GM12891 (cell line): ENCODE results near the gene ARGLU1.

Source experiments
- DNase-seq: peaks from one replicate; pipeline ENCODE4 v3.0.0; 2011; ENCODE audit warnings: low spot score; ENCODE audit not compliant: insufficient read length
- FAIRE-seq: peaks from 2 replicates; lab custom pipeline; 2011; peaks lifted over from hg19 to GRCh38; lab: Jason Lieb, UNC
- PAX5 ChIP-seq: IDR thresholded peaks from 2 replicates; pipeline ENCODE4 v1.6.1; 2011; ENCODE audit warnings: low read length, moderate library complexity, mild to moderate bottlenecking; ENCODE audit not compliant: insufficient read depth, severe bottlenecking
- POLR2A ChIP-seq: IDR thresholded peaks from 2 replicates; pipeline ENCODE4 v1.6.1; 2011; ENCODE audit warnings: low read depth, low read length, control low read depth
- POLR2AphosphoS5 ChIP-seq: IDR thresholded peaks from 2 replicates; pipeline ENCODE4 v1.6.1; 2011; ENCODE audit warnings: low read depth, low read length, control low read depth
- POU2F2 ChIP-seq: IDR thresholded peaks from 2 replicates; pipeline ENCODE4 v1.6.1; 2011; ENCODE audit warnings: low read depth, mild to moderate bottlenecking, control low read depth, low read length, moderate library complexity
- SPI1 ChIP-seq: IDR thresholded peaks from 2 replicates; pipeline ENCODE4 v1.6.1; 2011; ENCODE audit warnings: low read depth, low read length, control low read depth
- TAF1 ChIP-seq: IDR thresholded peaks from 2 replicates; pipeline ENCODE4 v1.6.1; 2011; ENCODE audit warnings: low read depth, low read length, control low read depth

Gene ARGLU1

DNA sequence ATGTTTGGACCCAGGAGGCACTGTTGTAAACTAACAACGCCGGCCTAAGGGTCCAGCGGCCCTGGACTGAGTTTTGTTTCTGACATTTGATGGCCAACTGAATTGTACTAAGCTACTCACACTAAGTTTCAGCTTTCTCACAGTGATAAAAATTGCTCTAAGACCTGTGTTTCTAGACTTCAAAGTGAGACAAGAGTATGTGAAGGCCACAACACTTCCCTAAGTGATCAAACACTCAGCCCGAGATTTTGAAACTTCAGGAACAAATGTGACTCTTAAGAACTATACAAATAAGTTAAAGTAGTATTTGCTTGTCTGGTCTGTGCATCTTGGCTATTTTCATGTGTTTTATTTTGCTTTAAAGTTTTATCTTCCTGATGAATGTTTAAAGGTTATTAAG is 62.6 kb downstream of the ARGLU1 start:
- no peak for FAIRE-seq
- TF ChIP-seq TAF1 (no peak), POLR2A (no peak), POU2F2 (no peak), SPI1 (no peak), PAX5 (no peak), POLR2AphosphoS5 (no peak)
- no peak for DNase-seq

DNA sequence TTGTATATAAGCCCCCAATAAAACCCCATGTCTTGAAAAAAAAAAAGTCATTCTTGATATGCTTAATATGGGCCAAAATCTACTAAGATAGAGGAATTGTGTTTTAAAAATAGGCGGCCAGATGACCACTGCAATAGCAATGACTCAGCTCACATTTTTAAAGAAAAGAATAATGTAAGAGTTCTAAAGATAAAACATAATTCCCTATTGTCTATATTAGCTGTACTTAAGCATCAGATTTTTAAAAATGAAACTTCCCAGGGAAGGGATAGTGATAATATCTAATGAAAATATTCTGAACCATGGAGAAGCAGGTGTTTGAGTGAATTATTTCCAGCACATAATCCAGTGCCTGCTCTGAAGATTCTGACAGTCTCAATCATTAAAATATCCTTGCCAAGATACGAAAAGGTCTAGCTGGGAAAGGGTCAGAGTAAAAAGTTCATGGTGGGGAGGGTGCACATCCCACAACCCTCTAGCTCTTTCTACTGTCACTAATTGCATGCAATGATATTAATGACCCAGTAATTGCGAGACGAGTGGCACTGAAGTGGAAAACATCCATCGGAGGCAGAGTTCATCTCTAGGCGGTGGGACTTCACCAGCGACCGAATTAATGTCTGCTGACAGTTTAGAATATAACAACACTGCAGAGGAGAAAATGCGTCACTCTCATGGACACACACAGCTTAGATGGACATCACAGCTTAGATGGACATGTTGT is 64.0 kb downstream of the ARGLU1 start:
- DNase-seq (no peak), FAIRE-seq (no peak)
- no peak for TF ChIP-seq TAF1
- no peak for TF ChIP-seq PAX5
- TF ChIP-seq POU2F2, result no peak
- no peak for TF ChIP-seq POLR2AphosphoS5
- TF ChIP-seq SPI1, result no peak
- TF ChIP-seq POLR2A, result no peak

DNA sequence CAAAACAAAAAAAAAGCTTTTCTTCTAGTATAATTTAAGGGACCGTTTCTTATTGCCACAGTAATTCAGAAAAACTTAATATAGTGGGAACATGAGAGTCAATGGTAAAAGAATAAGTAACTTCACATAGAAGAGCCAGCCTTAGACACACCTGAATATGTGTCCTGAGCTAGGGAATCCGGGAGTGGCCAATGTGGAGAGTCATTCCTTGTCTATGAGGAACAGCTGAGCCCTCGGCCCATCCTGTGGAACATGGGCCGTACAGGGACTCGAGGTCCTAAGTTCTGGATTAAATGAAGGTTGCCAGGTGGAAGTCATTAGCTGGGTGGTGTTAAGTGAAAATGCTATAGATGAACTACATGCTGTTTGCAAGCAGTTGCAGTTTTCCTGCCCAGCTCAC is 64.7 kb downstream of the ARGLU1 start:
- FAIRE-seq (no peak), DNase-seq (no peak)
- TF ChIP-seq POLR2A (no peak), PAX5 (no peak), SPI1 (no peak), POLR2AphosphoS5 (no peak), POU2F2 (no peak), TAF1 (no peak)

DNA sequence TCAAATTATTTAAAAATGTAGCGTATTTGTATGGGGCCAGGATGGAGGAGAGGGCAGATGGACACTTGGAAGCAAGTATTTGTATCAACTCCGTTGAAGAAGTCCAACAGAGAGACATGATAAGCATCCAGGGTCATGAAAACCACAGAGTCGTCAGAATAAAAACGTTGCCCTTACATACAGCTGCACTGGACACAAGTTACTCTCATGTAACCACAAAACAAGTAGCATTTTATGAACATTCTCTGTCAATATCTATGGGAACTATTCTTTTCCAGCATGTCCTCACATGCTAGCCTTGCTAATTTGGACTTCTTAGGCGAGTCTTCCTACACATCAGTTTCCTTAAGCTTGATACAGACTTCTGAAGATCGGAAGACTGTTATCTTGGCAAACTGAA is 67.5 kb downstream of the ARGLU1 start:
- DNase-seq (no peak), FAIRE-seq (no peak)
- TF ChIP-seq POLR2A (no peak), POLR2AphosphoS5 (no peak), PAX5 (no peak), SPI1 (no peak), POU2F2 (no peak), TAF1 (no peak)

DNA sequence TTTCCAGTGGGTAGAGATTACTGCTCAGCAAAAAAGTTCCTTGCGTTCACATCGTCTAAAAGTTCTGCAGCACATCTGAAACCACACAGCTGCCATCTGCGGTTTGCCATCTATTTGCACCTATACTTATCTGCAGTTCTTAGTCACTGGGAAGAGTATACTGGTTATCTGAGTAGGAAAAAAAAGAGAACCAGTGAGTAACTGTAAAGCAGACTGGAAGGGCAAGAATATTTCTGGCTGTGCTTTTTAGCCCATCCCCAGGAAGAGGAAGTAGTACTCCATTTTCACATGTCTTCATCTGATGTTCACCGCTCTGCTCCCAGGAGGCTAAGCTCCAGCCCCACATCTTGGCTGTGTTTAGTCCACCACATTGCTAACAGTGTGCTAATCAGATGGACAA is 68.0 kb downstream of the ARGLU1 start:
- no peak for DNase-seq
- no peak for TF ChIP-seq PAX5
- no peak for TF ChIP-seq POU2F2
- no peak for TF ChIP-seq POLR2A
- TF ChIP-seq TAF1, result no peak
- no peak for TF ChIP-seq POLR2AphosphoS5
- no peak for TF ChIP-seq SPI1
- peak; percentile 71 for FAIRE-seq

DNA sequence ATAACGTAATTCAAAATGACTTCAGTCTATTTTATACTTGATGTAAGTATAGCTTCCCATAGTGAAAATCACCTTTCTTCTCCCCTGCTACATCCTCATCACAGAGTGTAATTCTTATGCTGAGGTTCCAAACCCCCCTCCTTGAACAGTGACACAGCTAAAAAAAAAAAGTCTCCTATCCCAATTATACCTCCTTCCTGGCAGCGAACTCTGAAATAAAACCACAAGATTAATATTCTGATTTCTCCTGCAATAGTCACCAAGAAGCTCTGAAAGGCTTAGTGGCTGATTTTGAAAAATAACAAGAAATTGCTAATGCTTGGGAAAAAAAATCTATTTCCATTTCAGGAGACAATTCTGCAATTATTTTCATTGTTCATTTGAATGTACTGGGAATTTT is 68.8 kb downstream of the ARGLU1 start:
- no peak for FAIRE-seq
- TF ChIP-seq TAF1 (no peak), SPI1 (no peak), PAX5 (no peak), POLR2A (no peak)
- no peak for DNase-seq

DNA sequence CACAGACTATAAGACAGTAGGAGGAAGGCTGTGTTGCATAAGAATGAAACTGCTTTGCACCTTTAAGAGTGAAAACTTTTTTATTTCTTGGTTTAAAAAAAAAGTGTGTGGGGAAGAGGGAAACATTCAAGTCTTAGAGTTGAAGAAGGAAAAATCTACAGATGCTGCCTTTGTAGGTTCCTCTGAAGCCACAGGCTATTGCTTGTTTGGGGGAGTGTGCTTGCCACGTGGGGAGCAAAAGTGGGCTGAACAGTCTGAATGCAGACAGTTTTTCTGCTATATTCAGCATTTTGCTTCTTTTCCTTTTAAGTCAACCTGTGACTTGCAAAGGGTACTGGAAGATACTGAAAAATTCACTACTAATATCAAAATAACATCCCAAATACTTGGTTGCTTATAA is 69.4 kb downstream of the ARGLU1 start:
- TF ChIP-seq TAF1 (no peak), PAX5 (no peak), POLR2A (no peak), SPI1 (no peak), POLR2AphosphoS5 (no peak), POU2F2 (no peak)
- no peak for FAIRE-seq
- DNase-seq, result no peak

DNA sequence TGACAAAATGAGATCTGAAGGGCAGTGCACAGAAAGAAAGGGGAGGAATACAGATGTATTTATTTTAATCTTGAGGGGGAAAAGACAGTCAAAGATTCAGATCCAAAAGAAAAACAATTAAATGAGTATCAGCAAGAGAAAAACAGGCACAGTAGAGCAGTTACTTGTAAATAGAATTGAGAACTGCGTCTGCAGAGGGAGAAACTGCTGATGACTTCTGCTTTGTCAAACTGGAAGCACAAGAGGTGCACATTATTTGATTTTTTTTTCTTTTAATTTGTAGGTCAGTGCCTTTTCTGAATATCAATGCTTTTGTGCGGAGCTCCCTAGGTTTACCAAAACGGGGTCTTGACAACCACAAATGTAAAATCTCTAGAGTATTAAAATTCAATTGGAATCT is 69.8 kb downstream of the ARGLU1 start:
- no peak for TF ChIP-seq POU2F2
- TF ChIP-seq SPI1, result peak; percentile 24; the same call in 1 of the 2 replicates
- no peak for TF ChIP-seq TAF1
- FAIRE-seq (no peak), DNase-seq (no peak)

DNA sequence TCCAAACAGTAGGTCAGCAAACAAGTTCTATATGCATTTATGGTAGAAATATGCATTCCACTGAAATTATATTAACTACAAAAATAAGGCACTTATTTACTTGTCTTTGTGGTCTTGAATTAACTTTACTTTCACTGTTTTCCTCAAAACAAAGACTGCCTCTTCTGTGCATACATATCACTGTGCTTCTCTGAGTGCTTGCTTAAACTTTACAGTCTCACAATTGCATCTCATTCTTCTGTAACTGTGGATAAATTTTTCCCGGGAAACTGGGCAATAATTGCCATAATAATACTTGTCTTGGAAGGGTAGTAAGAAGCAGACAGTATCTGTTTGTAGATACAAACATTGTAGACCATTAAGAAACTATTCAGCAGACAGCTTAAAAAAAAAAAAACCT is 70.9 kb downstream of the ARGLU1 start:
- no peak for FAIRE-seq
- TF ChIP-seq SPI1, result no peak
- TF ChIP-seq POLR2A, result no peak
- no peak for TF ChIP-seq TAF1
- no peak for TF ChIP-seq POLR2AphosphoS5
- TF ChIP-seq PAX5, result no peak
- TF ChIP-seq POU2F2, result no peak
- no peak for DNase-seq
